Measurements from ENCODE around the gene NRXN3. TPM values are rescaled to one million over a fixed set of nuclear protein-coding genes. Genes with fewer than 3 reads are reported as not detected.

Gene NRXN3
- polyA plus RNA-seq, 1 of the 3 experiments (the other 2 are of a cell fraction) = 1.6 TPM

DNA sequence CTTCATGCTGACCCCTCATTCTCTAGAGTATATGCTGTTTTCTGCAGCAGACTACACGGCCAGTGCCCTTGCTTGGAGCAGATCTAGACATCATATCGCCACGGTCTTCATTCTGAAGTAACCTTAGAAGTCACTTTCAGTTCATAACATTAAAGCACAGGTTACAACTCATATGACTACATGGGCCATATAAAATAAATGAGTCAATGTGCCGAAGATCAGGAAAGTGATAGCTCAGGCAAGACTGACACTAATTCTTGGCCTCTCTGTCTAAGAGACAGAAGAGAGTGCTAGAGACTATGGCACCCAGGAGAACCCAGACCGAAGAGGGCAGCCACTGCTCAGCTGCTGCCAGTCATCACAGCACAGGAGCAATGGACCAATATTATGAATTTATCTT lies 1431.4 kb downstream of the NRXN3 start:
- POLR2A ChIA-PET = no interaction called here
- Histone ChIP-seq H2AFZ (ENCODE audit: low read depth) (peak overlapping the region; percentile 54; the same call in 1 of the 2 replicates), H3K9ac (no peak overlapping the region), H3K9me3 (no peaks in the 10 kb centered on the region), H3K4me3 (ENCODE audit: low read depth in 2 of 2, low read length in 1 of 2) (no peak overlapping the region; a peak in 1 of 4 replicates), H3F3A (replicated peaks; ENCODE audit: insufficient read depth) (no peaks in the 10 kb centered on the region), H3K27me3 (ENCODE audit: insufficient read depth) (no peaks in the 10 kb centered on the region), H3K4me2 (peak overlapping the region; percentile 5; the same call in 1 of the 2 replicates), H3K36me3 (replicated peaks in 1 of 2; ENCODE audit: control insufficient read depth in 1 of 2, insufficient read depth in 2 of 2, low read length in 1 of 2) (no peaks in the 10 kb centered on the region), H3K9me2 (no peaks in the 10 kb centered on the region), H3K79me2 (ENCODE audit: insufficient read depth) (no peaks in the 10 kb centered on the region), H3K27ac (ENCODE audit: low read depth in 2 of 2, low read length in 1 of 2) (no peak overlapping the region), H3K4me1 (ENCODE audit: control insufficient read depth in 1 of 2, insufficient read depth in 2 of 2, low read depth in 1 of 2, low read length in 1 of 2) (peaks cover 2 to 10% of the 10 kb centered on the region in 2 experiments; a peak in 2 of 4 replicates), H4K20me1 (ENCODE audit: insufficient read depth) (no peaks in the 10 kb centered on the region)
- TF ChIP-seq PBX3 (IDR thresholded peaks at IDR 0.05) (no peak), NFIC (IDR thresholded peaks at IDR 0.05; ENCODE audit: borderline replicate concordance) (no peak), FOSL2 (IDR thresholded peaks at IDR 0.05; ENCODE audit: borderline replicate concordance, low read depth) (no peak), TEAD4 (IDR thresholded peaks at IDR 0.05; ENCODE audit: borderline replicate concordance, insufficient read depth) (no peak)
- 39% methylated on average over 5 of the region's 5 CpGs for WGBS (ENCODE audit: low lambda C conversion rate)
- no peak for DNase-seq
- CTCF ChIA-PET = no interaction called here

DNA sequence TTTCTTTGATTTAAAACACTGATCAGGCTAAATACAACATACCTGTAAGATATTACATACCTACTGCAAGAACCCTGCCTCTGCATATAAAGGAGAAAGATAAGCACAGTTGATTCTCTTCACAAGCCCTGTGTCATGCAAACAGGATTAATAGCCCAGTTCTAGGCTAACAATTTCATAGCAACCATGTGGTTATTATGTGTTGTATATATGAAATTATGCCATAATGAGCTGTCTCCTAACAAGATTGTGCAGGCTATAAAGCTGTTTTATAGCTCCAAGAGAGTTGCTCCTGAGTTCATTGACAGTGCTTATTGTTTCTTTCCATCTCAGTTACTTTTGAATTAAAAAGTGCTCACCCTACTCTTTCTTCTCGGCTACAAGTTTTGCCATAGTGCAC lies 1431.9 kb downstream of the NRXN3 start:
- Histone ChIP-seq H3K79me2 (ENCODE audit: insufficient read depth) (no peaks in the 10 kb centered on the region), H3K4me1 (ENCODE audit: control insufficient read depth in 1 of 2, insufficient read depth in 2 of 2, low read depth in 1 of 2, low read length in 1 of 2) (peaks cover 2 to 10% of the 10 kb centered on the region in 2 experiments; a peak in 2 of 4 replicates), H3K27ac (ENCODE audit: low read depth in 2 of 2, low read length in 1 of 2) (no peak overlapping the region), H3K9me3 (no peaks in the 10 kb centered on the region), H4K20me1 (ENCODE audit: insufficient read depth) (no peaks in the 10 kb centered on the region), H3K4me3 (ENCODE audit: low read depth in 2 of 2, low read length in 1 of 2) (no peak overlapping the region), H3K36me3 (replicated peaks in 1 of 2; ENCODE audit: control insufficient read depth in 1 of 2, insufficient read depth in 2 of 2, low read length in 1 of 2) (no peaks in the 10 kb centered on the region), H2AFZ (ENCODE audit: low read depth) (no peak overlapping the region), H3K27me3 (ENCODE audit: insufficient read depth) (no peaks in the 10 kb centered on the region), H3F3A (replicated peaks; ENCODE audit: insufficient read depth) (no peaks in the 10 kb centered on the region), H3K4me2 (no peak overlapping the region), H3K9ac (no peak overlapping the region), H3K9me2 (no peaks in the 10 kb centered on the region)
- POLR2A ChIA-PET = no interaction called here
- 53% methylated on average over 1 of the region's 1 CpG for WGBS (ENCODE audit: low lambda C conversion rate)
- CTCF ChIA-PET = no interaction called here
- DNase-seq = no peak
- TF ChIP-seq, protein P1, sequence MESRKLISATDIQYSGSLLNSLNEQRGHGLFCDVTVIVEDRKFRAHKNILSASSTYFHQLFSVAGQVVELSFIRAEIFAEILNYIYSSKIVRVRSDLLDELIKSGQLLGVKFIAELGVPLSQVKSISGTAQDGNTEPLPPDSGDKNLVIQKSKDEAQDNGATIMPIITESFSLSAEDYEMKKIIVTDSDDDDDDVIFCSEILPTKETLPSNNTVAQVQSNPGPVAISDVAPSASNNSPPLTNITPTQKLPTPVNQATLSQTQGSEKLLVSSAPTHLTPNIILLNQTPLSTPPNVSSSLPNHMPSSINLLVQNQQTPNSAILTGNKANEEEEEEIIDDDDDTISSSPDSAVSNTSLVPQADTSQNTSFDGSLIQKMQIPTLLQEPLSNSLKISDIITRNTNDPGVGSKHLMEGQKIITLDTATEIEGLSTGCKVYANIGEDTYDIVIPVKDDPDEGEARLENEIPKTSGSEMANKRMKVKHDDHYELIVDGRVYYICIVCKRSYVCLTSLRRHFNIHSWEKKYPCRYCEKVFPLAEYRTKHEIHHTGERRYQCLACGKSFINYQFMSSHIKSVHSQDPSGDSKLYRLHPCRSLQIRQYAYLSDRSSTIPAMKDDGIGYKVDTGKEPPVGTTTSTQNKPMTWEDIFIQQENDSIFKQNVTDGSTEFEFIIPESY (IDR thresholded peaks at IDR 0.05; ENCODE audit: borderline replicate concordance, low read depth) = no peak
- TF ChIP-seq CHD2 (IDR thresholded peaks at IDR 0.05; ENCODE audit: low read length, partially characterized antibody) (no peak), PBX3 (IDR thresholded peaks at IDR 0.05) (no peak), TAF1 (IDR thresholded peaks at IDR 0.05; ENCODE audit: borderline replicate concordance, low read depth, low read length) (no peak), EP300 (IDR thresholded peaks at IDR 0.05; ENCODE audit: borderline replicate concordance in 1 of 2, low read depth in 1 of 2, low read length in 1 of 2) (no peak), JUND (IDR thresholded peaks at IDR 0.05) (no peak), RFX5 (IDR thresholded peaks at IDR 0.05; ENCODE audit: low read length) (no peak), RAD21 (IDR thresholded peaks at IDR 0.05; ENCODE audit: low read length) (no peak), POLR2AphosphoS5 (IDR thresholded peaks at IDR 0.05; ENCODE audit: low read depth, low read length) (no peak), CTCF (IDR thresholded peaks at IDR 0.05) (no peak), MAX (IDR thresholded peaks at IDR 0.05; ENCODE audit: low read depth) (no peak), RXRA (IDR thresholded peaks at IDR 0.05; ENCODE audit: borderline replicate concordance, low read depth) (no peak), EZH2phosphoT487 (IDR thresholded peaks at IDR 0.05; ENCODE audit: borderline replicate concordance, low read depth) (no peak), FOXM1 (IDR thresholded peaks at IDR 0.05; ENCODE audit: low read depth) (no peak)
- TF ChIP-seq, protein P2, sequence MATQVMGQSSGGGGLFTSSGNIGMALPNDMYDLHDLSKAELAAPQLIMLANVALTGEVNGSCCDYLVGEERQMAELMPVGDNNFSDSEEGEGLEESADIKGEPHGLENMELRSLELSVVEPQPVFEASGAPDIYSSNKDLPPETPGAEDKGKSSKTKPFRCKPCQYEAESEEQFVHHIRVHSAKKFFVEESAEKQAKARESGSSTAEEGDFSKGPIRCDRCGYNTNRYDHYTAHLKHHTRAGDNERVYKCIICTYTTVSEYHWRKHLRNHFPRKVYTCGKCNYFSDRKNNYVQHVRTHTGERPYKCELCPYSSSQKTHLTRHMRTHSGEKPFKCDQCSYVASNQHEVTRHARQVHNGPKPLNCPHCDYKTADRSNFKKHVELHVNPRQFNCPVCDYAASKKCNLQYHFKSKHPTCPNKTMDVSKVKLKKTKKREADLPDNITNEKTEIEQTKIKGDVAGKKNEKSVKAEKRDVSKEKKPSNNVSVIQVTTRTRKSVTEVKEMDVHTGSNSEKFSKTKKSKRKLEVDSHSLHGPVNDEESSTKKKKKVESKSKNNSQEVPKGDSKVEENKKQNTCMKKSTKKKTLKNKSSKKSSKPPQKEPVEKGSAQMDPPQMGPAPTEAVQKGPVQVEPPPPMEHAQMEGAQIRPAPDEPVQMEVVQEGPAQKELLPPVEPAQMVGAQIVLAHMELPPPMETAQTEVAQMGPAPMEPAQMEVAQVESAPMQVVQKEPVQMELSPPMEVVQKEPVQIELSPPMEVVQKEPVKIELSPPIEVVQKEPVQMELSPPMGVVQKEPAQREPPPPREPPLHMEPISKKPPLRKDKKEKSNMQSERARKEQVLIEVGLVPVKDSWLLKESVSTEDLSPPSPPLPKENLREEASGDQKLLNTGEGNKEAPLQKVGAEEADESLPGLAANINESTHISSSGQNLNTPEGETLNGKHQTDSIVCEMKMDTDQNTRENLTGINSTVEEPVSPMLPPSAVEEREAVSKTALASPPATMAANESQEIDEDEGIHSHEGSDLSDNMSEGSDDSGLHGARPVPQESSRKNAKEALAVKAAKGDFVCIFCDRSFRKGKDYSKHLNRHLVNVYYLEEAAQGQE (IDR thresholded peaks at IDR 0.05; ENCODE audit: low read depth, low read length) = no peak

Measured in SK-N-SH (cell line).